Stimulated activated CD8-positive, alpha-beta memory T cell treated with anti-CD3 and anti-CD28 coated beads, Interleukin-12 subunit alpha, Interleukin-12 subunit beta, amount 100 ng/mL, for 24 hours (primary cell): ENCODE measurements around the gene UNC13D.

ENCODE experiments used
- DNase-seq: peaks from one replicate; pipeline ENCODE4 v3.0.0-alpha.2; 2020; ENCODE audit errors: extremely low read depth

Gene UNC13D

GRCh38 chr17:75834279-75834920, 9.8 kb downstream of the UNC13D start:
- DNase-seq = no peak

DNA sequence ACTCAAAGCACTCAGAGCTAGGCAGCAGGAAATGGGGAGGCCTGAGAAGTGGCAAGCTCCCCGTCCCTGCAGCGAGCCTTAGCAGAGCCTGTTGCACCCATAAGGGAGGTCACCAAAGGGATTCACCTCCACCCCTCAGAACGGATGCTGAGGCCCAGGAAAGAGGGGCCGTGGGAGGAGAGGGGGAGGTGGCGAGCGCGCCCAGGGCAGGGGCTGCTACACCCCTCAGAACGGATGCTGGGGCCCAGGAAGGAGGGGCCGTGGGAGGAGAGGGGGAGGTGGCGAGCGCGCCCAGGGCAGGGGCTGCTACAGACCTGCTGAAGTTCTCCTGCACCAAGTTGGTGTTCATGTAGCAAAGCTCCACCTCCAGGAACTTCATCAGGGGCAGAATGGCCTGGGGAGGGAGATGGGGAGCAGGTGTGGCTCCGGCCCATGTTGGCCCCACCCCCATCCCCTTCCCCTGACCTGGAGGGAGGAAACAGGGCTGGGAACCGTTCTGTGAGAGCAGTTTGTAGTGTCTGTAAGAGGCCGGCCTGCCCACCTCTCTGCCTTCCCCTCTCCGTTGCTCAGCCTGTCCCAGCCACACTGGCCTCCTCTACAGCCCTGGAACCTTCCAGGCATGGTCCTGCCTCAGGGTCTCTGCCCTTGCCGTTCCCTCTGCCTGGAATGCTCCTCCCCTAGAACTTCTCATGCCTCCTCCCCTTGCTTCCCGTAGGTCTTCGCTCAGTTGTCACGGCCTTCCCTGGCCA, 11.4 kb downstream of the UNC13D start:
- no peak for DNase-seq

- no peak for DNase-seq
These were observed 12.0 kb downstream of the UNC13D start for GRCh38 chr17:75832164-75832651.

GRCh38 chr17:75831032-75831571, 13.1 kb downstream of the UNC13D start:
- no peak for DNase-seq

DNA sequence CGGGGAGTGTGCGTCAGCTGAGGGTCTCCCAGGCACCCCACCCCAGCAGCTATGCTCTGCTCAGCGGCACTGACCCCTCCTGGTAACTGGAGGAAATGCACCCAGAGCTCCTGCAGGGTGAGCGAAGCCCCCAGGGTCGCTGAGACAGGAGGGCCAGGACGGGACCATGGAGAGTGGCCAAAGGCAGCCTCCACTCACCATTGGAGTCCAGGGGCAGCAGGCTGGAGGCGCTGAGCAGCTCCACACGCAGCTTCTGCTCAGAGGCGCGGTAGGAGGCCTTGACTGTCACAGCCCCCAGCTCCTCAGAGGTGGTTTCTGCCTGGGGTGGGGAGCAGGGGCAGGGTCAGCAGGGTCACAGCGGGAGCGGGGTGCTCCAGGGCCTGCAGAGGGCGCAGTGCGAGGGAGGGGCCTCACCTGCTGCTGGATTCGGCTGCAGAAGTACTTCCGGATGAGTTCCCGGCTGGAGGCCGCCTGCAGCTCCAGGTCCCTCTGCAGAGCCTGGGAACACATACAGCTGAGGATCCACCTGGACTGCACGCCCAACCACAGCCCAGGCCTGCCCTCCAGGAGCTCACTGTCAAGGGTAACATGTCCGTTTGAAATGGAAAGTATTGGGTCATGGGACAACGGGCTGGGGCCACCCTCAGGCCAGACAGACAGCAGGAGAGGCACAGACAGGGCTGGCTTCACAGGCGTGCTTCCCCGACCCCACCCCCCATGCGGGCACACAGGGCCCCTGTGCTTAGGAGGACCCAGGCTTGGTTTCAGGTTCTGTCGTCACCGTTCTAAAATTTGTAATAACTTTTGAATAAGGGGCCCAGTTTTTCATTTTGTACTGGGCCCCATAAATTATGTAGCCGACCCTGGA, 13.8 kb downstream of the UNC13D start:
- no peak for DNase-seq

GRCh38 chr17:75829747-75830146, 14.5 kb downstream of the UNC13D start:
- DNase-seq = no peak

DNA sequence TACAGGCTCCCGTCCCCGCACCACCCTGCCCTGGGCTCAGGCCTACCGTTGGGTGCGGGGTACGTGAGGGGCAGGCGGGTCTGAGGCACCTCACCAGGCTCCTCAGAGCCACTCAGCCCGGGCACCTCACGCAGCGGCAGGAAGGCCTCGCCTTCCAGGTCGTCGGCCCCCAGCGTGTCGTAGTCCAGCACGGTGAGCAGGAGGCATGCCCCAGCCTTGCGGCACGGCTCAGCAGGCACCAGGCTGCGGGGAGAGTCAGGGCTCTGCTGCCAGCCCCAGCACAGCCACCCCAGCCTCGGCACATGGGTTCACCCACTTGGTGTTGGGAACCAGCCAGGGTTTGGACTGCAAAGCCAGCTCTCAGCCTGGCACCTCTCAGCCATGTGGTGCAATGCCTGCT, 15.5 kb downstream of the UNC13D start:
- no peak for DNase-seq

- DNase-seq = no peak
These were observed 16.2 kb downstream of the UNC13D start for GRCh38 chr17:75828076-75828400.

GRCh38 chr17:75827308-75828075, 16.7 kb downstream of the UNC13D start:
- DNase-seq = no peak

GRCh38 chr17:75826561-75827307, 17.5 kb downstream of the UNC13D start:
- DNase-seq = no peak

DNA sequence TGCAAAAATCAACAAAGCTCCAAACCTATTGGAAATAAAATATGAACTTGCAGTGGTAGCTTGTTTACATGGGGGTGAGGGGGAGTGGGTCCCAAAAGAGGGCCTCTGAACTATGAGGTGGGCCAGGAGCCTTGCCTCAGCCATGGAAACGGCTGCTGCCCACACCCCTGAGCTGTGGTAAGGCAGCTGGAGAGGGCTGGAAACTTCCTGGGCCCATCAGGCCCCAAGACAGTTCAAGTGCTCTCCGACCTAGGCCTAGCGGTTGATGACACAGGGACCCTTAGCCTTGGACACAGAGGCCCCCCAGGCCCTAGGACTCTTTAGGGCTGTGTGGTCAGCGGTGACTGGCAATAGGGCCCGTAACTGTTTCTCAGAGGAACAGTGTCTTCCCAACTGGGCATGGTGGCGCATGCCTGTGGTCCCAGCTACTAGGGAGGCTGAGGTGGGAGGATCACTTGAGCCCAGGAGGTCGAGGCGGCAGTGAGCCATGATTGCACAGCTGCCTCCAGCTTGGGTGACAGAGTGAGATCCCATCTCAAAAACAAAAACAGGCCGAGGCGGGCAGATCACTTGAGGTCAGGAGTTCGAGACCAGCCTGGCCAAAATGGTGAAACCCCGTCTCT, 18.3 kb downstream of the UNC13D start:
- DNase-seq = no peak

DNA sequence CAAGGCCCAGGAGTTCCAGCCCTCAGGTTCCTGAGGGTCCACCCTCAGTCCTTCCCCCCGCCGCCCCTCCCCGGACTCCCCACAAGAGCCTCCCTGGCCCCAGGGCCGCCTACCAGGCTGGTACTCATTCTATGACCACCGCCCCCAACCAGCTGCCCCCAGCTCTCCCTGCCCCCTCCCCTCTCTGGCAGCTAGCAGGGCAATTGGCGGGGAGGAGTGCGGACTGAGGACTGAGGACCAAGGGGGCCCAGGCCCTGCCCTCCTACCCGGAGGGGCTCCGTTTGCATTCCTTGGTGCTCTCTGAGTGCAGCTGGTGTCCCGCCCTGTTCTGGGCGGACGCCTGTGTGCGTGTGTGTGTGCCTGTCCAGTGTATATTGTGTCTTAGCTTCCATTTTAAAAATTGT, 19.1 kb downstream of the UNC13D start:
- no peak for DNase-seq

GRCh38 chr17:75824666-75825065, 19.5 kb downstream of the UNC13D start:
- DNase-seq = no peak

DNA sequence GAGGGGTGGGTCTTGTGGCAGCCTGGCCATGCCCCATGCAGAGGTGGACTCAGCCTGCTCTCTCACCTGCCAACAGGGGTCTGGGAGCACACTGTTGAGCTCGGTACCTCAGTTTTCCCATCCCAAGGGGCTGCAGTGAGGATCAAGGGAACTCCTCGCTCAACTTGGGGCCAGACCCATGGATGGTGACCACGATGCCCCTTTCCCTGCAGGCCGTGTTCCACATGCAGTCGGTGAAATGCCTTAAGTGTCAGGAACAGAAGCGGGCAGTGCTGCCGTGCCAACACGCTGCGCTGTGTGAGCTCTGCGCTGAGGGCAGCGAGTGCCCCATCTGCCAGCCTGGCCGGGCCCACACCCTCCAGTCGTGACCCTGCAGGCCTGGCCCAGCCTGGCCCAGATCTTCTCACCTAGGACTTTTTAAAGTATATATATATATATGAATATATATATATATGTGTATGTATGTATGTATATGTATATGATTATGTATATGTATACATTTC, 20.1 kb downstream of the UNC13D start:
- no peak for DNase-seq

GRCh38 chr17:75823257-75824041, 20.8 kb downstream of the UNC13D start:
- no peak for DNase-seq

GRCh38 chr17:75822800-75823166, 21.4 kb downstream of the UNC13D start:
- DNase-seq = no peak

DNA sequence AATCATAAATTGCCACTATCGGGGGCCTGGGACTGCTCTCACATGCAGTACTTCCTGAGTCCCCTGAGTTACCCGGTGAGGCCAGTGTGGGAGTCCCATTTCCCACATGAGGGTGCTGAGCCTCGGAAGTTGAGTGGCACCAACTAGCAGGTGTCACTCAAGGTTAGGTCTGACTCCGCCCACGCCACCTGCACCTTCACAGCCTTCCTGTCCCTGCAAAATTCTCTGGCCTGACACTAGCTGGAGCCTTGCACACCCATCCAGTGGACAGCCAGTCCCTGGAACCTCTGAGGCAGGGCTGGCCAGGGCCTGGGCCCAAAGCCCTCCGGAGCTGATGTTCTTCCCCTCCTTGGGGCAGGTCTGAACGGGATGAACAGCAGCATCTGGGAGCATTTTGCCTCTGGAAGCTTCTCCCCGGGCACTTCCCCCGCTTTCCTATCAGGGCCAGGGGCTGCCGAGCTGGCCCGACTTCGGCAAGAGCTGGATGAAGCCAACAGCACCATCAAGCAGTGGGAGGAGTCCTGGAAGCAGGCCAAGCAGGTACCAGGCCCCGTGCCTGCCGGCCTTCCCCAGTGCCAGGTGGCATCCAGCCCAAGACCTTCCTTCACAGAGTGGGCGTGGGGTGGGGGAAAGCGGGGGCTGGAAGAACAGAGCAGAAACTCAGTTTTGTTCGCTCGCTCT, 21.9 kb downstream of the UNC13D start:
- DNase-seq = no peak

- DNase-seq = no peak
These were observed 22.7 kb downstream of the UNC13D start for GRCh38 chr17:75821552-75821951.
